ENCODE data around the gene PRELP. TPM values are rescaled to one million over a fixed set of nuclear protein-coding genes. Genes with fewer than 3 reads are reported as not detected.
A peak's percentile ranks its signal among the peaks of the same experiment; 100 is the strongest.

PRELP gene
- total RNA-seq, 1 donor from 2014 or later = 128 TPM

DNA sequence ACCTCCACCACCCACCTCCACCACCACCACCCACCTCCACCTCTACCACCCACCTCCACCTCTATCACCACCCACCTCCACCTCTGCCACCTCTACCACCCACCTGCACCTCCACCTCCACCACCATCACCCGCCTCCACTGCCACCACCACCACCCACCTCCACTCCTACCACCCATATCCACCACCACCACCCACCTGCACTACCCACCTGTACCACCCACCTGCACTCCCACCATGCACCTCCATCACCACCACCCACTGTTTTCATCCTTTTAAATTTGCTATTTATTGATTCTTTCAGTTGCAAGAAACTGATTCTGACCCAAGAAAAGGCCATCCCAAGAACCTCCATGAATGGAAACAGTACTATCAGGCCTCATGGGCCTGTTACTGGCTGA is 24.7 kb downstream of the PRELP start:
- no peak for DNase-seq (ENCODE audit: extremely low spot score in 2 of 2)
- intact Hi-C loops (cut with DNase I) = no loop called here
- TF ChIP-seq POLR2A (IDR thresholded peaks at IDR 0.05) = no peak
- no peak for TF ChIP-seq CTCF (IDR thresholded peaks at IDR 0.05)
- no peak for TF ChIP-seq POLR2AphosphoS5 (IDR thresholded peaks at IDR 0.05; ENCODE audit: insufficient read depth in 1 of 2, low read depth in 1 of 2)
- no peaks in the 10 kb centered on the region for H3K4me1 ChIP-seq
- H3K4me3 ChIP-seq = no peak overlapping the region
- H3K27me3 ChIP-seq = no peaks in the 10 kb centered on the region
- no peak overlapping the region for H3K27ac ChIP-seq
- H3K9me3 ChIP-seq = no peaks in the 10 kb centered on the region
- H3K36me3 ChIP-seq = no peaks in the 10 kb centered on the region

DNA sequence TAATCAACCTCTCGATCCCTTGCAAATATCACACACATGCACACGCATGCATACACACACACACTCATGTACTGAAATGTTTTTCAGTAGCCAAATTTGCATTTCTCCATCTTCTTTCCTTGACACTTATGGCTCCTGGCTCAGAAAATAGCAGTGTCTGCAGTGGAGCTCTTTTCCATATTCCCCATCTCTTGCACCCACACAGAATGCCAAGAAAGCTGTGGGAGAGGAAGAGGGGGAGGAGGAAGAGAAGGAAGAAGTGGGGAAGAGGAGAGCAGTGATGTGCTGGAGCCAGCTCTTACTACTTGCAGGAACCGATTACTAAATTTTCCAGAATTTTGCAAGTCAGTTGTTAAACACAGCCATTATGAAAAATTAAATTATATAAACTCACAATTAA is 28.2 kb downstream of the PRELP start:
- H3K4me1 ChIP-seq = peaks cover 25% of the 10 kb centered on the region
- no peak for DNase-seq (ENCODE audit: extremely low spot score in 2 of 2)
- intact Hi-C loops (cut with DNase I) = loop anchor here (2.0 kb wide), 1 partner anchor 199 kb away; no protein-coding TSS in a partner anchor

GRCh38 chr1:203504400-203505250 is 29.0 kb downstream of the PRELP start:
- no peak overlapping the region for H3K27ac ChIP-seq
- no peak overlapping the region for H3K4me3 ChIP-seq
- H3K9me3 ChIP-seq = no peaks in the 10 kb centered on the region
- H3K27me3 ChIP-seq = no peaks in the 10 kb centered on the region
- DNase-seq (ENCODE audit: extremely low spot score in 2 of 2) = no peak
- peaks cover 26% of the 10 kb centered on the region for H3K4me1 ChIP-seq
- TF ChIP-seq CTCF (IDR thresholded peaks at IDR 0.05) = peak; percentile 76 to 88 (median 86)
- peak; percentile 18 to 60 for TF ChIP-seq POLR2AphosphoS5 (IDR thresholded peaks at IDR 0.05; ENCODE audit: insufficient read depth in 1 of 2, low read depth in 1 of 2)
- TF ChIP-seq POLR2A (IDR thresholded peaks at IDR 0.05) = no peak
- intact Hi-C loops (cut with DNase I) = loop anchor here (5.0 kb wide), 1 partner anchor 53 kb away; no protein-coding TSS in a partner anchor
- no peaks in the 10 kb centered on the region for H3K36me3 ChIP-seq

More for the DNA sequence above, 28.2 kb downstream of the PRELP start:
- Histone ChIP-seq H3K4me3 (no peak overlapping the region), H3K9me3 (no peaks in the 10 kb centered on the region), H3K27ac (no peak overlapping the region), H3K27me3 (no peaks in the 10 kb centered on the region), H3K36me3 (no peaks in the 10 kb centered on the region)
- TF ChIP-seq POLR2A (IDR thresholded peaks at IDR 0.05) (no peak), CTCF (IDR thresholded peaks at IDR 0.05) (no peak), POLR2AphosphoS5 (IDR thresholded peaks at IDR 0.05; ENCODE audit: insufficient read depth in 1 of 2, low read depth in 1 of 2) (no peak)

DNA sequence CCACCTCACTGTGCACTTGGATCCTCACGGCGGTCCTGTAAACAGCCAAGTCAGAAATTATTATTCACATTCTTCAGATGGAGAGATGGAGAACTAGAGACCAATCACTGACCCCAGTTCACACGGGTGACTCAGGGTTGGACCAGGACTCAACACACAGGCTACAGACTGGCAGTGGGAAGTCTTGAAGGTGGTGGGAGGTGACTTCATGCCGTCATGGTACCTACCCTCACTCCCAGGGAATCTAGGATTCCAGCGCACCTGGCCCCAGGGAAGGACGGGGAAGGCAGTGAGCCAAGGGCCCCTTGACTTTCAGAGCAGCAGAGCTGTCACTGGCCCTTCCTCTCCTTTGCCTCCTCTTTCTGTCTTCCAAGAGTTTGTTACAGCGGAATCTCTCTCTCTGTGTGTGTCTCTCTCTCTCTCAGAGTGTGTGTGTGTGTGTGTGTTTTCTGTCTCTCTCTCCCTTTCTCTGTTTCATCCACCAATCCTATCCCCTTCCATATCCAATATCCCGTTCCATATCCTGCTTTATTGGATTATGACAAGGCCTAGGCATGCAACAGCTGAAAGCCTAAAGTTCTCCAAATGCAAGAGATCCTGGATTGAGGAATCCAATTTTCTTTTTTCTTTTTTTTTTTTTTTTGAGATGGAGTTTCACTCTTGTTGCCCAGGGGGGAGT is 30.1 kb downstream of the PRELP start:
- intact Hi-C loops (cut with DNase I) = loop anchor here (5.0 kb wide), 1 partner anchor 52 kb away; no protein-coding TSS in a partner anchor
- no peaks in the 10 kb centered on the region for H3K9me3 ChIP-seq
- no peaks in the 10 kb centered on the region for H3K36me3 ChIP-seq
- H3K4me3 ChIP-seq = no peak overlapping the region
- no peak overlapping the region for H3K27ac ChIP-seq
- no peaks in the 10 kb centered on the region for H3K27me3 ChIP-seq
- no peak for DNase-seq (ENCODE audit: extremely low spot score in 2 of 2)
- no peak for TF ChIP-seq CTCF (IDR thresholded peaks at IDR 0.05)
- no peak for TF ChIP-seq POLR2AphosphoS5 (IDR thresholded peaks at IDR 0.05; ENCODE audit: insufficient read depth in 1 of 2, low read depth in 1 of 2)
- no peak for TF ChIP-seq POLR2A (IDR thresholded peaks at IDR 0.05)
- peaks cover 26% of the 10 kb centered on the region for H3K4me1 ChIP-seq
